HG03097 (cell line): Measurements from ENCODE around the gene CREBBP.
A peak's percentile ranks its signal among the peaks of the same experiment; 100 is the strongest.
"Not testable (repeated sequence)": the region's sequence is repeated elsewhere in the genome, so short reads cannot be mapped to it uniquely, and the experiment has no call there.

Experiments used
- ATAC-seq: cut with Tn5 transposase; IDR thresholded peaks from one replicate; pipeline ENCODE4 v1.9.1; 2021; ENCODE audit not compliant: unreplicated experiment, low FRiP score

The CREBBP gene

DNA sequence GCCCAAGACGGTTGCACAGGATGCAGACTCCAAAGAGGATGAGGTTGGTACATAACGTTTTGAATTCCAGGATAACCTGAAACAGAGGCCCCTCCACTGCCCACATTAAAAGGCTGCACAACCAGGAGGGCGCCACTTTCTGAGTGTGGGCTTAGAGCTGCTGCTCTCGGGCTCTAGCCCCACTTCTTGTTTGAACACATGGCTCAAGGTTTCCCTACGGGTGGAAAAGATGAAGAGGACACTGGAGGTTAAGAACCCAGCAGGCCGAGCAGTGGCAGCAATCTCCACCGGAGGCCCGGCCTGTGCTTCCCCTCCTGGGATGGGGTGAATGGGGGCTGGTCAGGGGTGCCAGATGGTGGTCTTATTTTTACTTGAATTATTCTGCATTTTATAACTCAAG, 155.2 kb downstream of the CREBBP start:
- no peak for ATAC-seq

DNA sequence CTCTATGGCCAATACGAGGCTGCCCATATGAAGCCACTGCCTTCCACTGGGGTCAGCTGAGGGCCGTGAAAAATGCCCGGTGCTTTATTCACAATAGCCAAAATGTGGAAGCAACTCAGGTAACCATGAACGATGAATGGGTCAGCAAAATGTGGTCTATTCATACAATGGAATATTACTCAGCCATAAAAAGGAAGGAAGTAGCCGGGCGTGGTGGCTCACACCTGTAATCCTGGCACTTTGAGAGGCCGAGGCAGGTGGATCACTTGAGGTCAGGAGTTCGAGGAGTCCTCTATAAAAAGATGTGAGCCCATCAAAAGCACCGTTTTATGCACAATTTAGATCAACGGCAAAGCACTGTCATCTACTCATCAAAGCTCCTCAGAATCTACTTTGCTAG, 158.0 kb downstream of the CREBBP start:
- no peak for ATAC-seq

DNA sequence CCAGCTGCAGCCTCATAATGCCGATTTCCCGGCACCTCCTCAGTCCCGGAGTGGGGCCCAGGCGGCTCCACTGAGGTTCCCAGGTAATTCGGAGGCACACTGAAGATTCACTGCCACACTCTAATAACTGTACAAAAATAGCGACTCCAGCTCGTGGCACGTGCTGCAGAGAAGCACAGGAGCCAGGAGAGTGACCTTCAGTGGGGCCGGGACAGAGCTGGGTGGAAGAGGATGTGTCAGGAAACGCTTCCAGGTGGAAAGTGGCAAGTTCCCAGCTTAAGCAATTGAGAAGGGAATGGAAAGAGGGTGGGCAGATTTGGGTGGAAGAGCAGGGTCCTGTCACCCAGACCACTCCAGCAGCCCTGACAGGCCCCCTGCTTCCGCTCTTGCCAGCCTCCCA, 160.1 kb downstream of the CREBBP start:
- ATAC-seq = no peak

DNA sequence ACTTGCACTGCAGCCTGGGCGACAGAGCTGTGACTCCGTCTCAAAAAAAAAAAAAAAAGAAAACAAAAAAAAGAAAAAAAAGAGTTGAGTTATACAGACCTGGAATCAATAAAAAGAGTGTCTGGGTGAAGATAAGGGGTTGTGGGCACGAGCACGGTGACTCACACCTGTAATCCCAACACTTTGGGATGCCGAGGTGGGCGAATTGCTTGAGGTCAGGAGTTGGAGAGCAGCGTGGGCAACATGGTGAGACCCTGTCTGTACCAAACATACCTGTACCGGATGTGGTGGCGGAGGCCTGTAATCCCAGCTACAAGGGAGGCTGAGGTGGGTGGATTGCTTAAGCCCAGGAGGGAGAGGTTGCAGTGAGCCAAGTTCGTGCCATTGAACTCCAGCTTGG, 161.9 kb downstream of the CREBBP start:
- no peak for ATAC-seq

DNA sequence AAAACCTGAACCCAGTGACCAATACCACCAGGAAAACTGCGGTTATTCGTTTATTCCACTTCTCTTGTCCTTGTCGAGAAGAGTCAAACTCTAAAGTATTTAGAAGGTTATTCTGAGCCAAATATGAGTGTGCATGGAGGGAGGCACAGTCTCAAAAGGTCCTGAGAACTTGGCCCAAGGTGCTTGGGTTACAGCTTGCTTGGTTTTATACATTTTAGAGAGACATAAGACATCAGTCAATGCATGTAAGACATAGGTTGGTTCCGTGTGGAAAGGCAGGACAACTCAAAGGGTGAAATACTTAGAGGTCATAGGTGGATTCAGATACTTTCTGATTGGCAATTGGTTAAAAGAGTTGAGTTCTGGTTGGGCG, 162.5 kb downstream of the CREBBP start:
- no peak for ATAC-seq

DNA sequence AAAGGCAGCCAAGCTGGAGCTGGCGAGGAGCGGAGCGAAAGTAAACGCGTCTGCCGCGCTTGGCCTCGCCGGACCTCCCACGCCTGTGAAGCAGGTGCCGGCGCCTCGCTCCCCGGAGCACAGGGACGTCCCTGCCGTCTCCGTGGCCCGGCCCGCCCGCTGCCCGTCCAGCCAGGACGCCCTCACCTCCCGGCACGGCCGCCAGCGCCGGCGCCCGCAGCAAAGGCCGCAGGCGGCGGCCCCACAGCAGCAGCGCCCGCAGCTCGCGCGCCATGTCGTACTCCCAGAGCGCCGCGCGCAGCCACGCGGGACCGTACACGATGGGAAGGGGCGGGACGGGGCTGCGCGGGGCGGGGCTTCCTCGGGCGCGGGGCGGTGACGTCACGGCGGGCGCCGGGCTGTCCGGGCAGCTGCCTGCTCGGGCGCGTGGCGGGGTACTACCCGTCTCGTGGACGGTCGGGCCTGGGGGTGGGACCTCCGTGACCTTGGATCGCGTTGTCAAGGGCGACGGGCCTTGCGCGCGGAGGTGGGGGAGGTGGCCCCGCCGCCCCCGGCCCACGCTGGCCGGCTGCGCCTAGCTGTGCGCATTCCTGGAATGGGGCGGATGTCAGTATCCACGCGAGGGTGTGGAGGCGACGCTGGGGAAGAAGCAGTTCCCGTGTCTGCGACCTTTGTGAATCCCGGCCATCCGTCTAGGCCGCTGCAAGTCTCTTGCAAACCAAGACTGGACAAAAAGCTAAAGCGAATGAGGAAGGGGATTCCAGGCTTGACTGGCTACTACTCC, 163.1 kb downstream of the CREBBP start, which contains the start of gene TRAP1:
TSS of gene TRAP1 (minus strand) at position 290 of the 784 bp plus-strand sequence. CDS start at position 274, 16 bp downstream.
- ATAC-seq = peak; percentile 68

DNA sequence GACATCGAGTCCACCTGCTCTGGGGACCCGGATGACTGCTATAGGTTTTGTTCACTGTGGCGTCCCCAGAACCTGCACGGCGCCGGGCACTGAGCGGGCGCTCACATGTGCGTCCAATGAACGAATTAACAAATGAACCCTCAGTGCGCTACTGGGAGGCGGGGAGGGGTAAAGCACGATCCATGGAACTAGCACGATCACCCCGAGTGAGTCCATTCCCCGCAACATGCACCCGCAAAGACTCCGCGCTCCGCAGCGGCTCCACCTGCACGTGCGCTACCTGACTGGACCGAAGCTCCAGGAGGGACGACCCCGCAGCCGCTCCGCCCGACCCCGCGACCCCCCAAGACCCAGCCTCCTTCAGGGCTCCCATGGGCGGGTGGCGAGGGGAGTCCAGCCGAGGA, 163.7 kb downstream of the CREBBP start:
- ATAC-seq = no peak

DNA sequence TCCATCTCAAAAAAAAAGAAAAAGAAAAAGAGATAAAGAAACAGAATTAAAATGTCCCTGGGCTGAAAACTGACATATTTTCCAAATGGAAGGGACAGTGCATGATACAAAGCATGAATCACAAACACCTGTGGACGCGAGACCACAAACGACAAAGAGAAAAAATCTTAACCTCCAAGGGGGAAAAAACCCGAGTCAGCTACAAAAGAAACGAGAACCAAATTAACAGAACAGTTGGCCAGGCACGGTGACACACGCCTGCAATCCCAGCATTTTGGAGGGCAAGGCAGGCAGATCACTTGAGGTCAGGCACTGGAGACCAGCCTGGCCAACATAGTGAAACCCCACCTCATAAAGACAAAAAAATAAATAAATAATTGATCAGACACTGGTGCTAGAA, 165.1 kb downstream of the CREBBP start:
- ATAC-seq = no peak

DNA sequence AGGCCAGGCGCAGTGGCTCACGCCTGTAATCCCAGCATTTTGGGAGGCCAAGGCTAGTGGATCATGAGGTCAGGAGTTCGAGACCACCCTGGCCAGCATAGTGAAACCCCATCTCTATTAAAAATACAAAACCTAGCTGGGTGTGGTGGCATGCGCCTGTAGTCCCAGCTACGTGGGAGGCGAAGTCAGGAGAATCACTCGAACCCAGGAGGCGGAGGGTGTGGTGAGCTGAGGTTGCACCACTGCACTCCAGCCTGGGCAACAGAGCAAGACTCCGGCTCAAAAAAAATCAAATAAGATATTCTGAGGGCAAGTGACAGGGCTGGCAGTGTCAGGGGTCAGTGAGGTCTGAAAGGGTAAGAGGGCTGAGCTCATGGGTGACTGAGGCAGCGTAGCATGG, 166.1 kb downstream of the CREBBP start:
- not testable (repeated sequence) for ATAC-seq

DNA sequence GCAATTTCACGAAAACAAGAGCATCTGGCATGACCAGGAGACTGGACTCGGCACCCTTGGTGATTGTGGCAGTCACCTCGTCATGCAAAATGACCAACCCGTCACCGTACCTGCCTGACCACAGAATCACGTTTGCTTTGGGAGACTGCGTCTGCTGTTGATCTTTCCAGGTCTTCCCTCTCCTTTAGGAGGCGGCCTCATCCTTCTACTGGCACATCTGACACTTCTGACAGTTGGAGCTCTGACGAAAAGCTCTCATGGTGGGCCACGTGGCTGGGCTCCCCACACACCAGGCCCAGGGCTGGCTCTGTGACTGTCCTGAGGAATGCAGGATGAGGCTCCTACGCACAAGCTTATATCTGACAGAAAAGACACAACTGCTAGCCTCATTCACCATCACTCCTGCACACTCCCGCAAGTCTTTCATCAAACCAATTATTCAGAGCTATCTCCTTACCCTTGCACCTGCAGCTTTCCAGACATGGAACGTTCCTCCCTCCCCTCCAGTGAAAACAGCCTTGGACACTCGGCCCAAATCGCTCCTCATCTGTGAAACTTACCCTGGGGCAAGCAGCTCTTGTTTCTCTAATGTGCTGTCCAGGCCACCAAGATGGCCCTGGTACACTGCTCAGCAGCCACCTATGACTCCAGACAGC, 166.8 kb downstream of the CREBBP start:
- ATAC-seq = no peak

DNA sequence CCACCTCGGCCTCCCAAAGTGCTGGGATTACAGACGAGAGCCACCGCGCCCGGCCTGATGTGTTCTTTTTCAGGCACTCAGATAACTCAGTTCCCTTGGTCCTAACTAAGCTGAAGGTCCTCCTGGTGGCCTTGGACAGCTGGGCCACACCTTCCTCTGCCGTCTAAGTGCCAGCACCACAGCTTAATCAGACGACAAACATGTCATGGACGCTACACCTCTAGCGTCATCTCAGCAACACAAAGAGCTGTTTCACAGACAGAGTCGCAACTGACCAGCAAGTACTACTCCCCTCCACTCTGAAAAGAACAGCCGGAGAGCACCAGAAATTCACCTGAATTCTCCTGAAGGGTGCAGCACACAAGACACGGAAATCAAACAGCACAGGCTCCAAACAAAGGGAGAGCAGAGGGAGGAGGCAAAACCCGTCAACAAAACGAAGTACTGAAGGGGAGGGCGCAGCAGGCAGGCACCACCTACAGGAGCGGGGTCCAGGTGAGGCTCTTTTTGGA, 167.6 kb downstream of the CREBBP start:
- no peak for ATAC-seq

DNA sequence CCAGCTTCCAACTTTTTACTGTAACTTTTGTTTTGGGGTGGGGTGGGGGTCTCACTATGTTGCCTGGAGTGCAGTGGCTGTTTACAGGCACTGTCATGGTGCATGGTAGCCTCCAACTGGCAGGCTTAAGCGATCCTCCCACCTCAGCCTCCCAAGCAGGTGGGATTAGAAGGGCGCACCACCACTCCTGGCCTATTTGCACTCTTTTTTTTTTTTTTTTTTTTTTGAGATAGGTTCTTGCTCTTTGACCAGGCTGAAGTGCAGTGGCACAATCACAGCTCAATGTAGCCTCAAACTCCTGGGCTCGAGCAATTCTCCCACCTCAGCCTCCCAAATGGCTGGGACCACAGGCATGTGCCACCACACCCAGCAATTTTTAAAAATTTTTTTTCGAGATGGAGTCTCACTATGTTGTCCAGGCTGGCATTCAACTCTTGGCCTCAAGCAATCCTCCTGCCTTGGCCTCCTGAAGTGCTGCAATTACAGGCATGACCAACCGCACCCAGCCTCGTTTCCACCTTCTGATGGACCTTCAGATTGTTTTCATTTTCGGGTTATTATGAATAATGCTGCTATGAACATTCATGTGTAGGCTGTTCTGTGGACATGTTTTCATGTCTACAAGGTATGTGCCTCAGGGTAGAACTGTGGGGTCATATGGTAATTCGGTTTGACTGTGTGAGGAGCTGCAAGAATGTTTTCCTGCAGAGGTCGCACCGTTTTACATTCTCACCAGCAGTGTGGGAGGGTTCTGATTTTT, 174.1 kb downstream of the CREBBP start:
- ATAC-seq = no peak

DNA sequence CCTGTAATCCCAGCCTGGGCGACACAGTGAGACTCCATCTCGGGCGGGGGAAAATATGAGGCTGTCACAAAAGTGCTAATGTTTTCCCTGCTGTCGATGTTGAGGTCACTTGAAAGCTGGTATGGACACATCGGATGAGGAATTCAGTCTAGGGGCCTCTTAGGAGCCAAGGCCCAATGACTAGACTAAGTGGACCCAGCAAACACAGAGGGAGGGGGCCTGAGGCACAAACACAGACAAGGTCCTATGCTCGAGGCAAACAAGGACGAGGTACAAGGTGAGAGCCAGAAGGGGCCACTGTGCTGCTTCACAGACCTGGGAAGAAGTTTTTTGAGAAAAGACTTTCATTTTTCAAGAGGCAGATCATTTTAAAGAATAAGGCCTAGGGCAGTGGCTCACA, 178.4 kb downstream of the CREBBP start:
- ATAC-seq = no peak

DNA sequence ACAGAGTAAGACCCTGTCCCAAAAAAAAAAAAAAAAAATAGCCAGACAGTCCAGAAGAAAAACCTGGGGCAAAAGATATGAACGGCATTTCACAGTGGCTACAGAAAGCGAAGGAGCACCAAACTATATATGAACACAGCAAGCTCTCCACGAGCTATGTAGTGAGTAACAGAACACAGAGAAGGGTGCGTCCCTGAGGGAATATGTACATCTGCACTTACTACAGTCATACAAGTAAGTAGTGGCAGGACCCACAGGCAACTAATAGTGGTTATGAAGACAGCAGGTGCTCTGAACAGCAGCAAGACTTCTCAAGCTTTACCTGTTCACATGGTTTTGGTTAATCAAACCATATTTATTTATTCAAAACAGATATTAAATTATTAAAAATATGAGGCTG, 179.0 kb downstream of the CREBBP start:
- no peak for ATAC-seq

DNA sequence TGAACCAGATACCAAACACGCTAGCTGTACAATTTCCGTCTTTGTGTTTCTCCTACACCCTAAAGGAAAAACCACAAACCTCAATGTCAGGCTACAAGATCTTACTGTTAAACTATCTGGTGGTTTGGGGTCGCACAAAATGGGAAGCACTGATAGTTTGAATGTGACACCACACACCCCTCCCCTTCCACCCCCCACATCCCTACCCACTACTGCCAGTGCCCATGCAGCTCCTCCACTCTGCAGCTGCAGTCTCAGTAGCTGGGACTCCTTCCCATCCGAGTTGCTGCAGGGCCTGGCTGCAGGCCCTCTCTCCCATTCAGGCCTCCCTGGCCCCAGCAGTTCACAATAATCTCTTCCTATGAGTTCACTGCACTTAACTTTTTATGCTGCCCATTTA, 181.6 kb downstream of the CREBBP start:
- no peak for ATAC-seq

DNA sequence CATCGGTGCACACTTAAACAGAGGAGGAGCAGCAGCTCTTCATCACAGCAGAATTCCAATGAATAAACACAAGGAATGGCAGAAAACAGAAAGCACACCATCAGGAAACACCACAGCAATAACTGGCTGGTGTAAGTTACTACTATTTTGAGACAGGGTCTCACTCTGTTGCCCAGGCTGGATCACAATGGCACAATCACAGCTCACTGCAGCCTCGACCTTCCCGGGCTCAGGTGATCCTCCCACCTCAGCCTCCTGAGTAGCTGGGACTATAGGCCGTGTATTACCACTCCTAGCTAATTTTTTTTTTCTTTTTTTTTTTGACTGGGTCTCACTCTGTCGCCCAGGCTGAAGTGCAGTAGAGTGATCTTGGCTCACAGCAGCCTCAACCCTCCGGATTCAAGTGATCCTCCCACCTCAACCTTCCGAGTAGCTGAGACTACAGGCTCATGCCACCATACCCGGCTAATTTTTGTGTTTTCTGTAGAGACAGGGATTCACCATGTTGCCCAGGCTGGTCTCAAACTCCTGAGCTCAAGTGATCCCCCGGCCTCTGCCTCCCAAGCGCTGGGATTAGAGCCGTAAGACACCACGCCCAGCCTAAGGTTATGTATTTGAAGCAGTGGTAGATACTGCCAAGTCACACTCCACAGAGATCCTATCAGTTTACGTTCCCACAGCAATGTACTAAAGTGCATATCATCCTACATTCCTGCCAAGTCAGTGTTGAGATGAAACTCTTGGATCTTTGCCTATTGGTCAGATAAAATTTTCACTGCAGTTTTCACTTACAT, 183.9 kb downstream of the CREBBP start:
- ATAC-seq = no peak

DNA sequence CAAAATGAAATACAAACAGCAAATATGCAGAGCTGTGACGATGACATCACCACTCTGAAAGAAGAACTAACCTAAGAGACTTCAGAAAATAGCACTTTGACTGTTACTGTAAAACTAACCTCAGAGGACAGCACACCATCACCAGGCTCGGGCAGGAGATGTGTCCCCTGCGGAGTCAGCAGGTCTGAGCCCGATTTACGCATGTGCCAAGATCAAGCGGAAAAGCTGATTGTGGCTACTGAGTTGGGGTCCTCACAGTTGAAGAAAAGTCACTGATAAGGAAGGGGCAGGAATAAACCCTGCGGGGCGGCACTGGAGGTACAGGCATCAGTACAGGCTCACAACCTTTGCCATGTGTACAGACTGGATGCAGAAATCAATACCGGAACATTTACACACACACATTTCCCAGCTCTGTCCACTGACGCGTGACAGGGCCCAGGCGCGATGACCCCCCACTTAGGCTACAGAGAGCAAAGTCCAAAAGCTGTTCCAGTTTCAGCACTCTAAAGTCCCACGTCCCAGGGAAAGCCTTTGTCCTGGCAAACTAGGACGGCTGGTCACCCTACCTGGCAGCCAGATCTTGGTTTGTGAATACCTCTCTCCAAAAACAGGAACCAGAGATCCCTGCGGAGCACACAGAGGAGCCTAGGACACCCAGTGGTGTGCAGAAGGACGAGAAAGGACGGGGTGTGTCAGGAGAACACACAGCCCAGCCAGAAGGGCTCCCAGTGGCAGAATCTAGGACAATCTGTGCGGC, 184.7 kb downstream of the CREBBP start:
- no peak for ATAC-seq

DNA sequence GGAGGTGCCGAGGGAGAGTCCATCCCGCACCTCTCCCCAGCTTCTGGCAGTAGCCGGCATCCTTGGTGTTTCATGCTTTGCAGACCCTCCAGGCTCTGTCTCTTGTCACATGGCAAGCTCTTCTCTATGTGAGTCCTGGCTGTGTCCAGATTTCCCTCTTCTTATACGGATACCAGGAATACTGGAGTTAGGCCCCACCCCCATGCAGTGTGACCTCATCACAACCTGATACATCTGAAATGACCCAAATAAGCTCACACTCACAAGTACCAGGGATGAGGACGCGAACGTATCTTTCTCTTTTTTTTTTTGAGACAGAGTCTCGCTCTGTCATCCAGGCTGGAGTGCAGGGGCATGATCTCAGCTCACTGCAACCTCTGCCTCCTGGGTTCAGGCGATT, 186.5 kb downstream of the CREBBP start:
- ATAC-seq = no peak

DNA sequence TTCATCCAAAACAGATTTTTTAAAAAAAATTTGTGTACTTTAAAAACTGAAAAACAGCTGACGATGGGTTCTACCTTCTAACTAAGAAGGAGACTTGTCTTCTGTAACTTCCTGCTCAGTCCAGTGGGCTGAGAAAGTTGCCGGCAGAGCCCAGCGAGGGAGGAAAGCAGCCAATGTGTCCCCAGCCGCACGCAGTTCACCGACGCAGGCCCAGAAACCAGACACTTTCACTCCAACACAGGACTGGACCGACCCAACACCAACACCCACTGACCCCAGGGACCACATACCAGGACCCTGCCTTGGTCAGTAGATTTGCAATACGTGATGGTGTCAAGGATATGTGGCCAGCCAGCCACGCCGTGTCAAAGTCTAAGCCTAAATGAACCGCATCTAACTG, 188.8 kb downstream of the CREBBP start:
- ATAC-seq = no peak
